K562 (cell line): ENCODE data around the gene BRINP2. TPM values are rescaled to one million over a fixed set of nuclear protein-coding genes. Genes with fewer than 3 reads are reported as not detected.

ENCODE experiments used
- ATAC-seq: fragments of 200-7000 bp; cut with Tn5 transposase; 3 replicates; pipeline ENCODE4 v1.9.1; 2020; ENCODE audit warnings: moderate library complexity
- BruUV-seq: library from RNA; stranded (reverse); fragments of 400-500 nt; replicated peaks from 2 replicates; lab custom pipeline; 2021; lab: Mats Ljungman, UMichigan
- CTCF ChIA-PET: fragments of 300-600 bp; formaldehyde crosslinking; extraction: SDS; loops from one replicate; lab custom pipeline; 2021; ENCODE audit warnings: low intra/inter-chr PET ratio; lab: Yijun Ruan, JAX
- POLR2A ChIA-PET: fragments of 300-600, 350-650 bp; sonication (Branson Sonifier 250); formaldehyde crosslinking; extraction: SDS; loops from one replicate; lab custom pipeline; 2021; ENCODE audit warnings: antibody characterized with exemption, inconsistent platforms; lab: Yijun Ruan, JAX
- DNase-seq, 4 experiments: peaks; one replicate each; pipeline versions ENCODE4 v3.0.0 to v3.0.0-alpha.2; 2011 to 2018; ENCODE audit warnings: low spot score in 3 of 4, mixed read lengths in 3 of 4; ENCODE audit errors: extremely low read depth in 1 of 4
- FAIRE-seq: peaks from 2 replicates; lab custom pipeline; 2011; peaks lifted over from hg19 to GRCh38; lab: Jason Lieb, UNC
- H2AFZ ChIP-seq: 2 replicates; pipeline ENCODE4 v1.6.0; 2011; ENCODE audit warnings: low read depth, low read length, control low read depth, inconsistent platforms
- H3K27ac ChIP-seq: fragments of 200-600 bp; 3 replicates; pipeline ENCODE4 v1.8.0; 2011; ENCODE audit warnings: low read depth, mild to moderate bottlenecking, control low read depth, inconsistent platforms, low read length, moderate library complexity, mixed read lengths; ENCODE audit errors: extremely low read depth
- H3K27me3 ChIP-seq, 2 experiments: fragments of 300-600 bp in 1 of 2; 2 replicates in 1 of 2; 3 replicates in 1 of 2; pipeline versions ENCODE4 v1.6.0 to v1.8.0; 2011; ENCODE audit warnings: inconsistent platforms in 2 of 2, low read length in 2 of 2, mild to moderate bottlenecking in 1 of 2, mixed read lengths in 1 of 2, moderate library complexity in 1 of 2; ENCODE audit not compliant: control insufficient read depth in 2 of 2, insufficient read depth in 2 of 2
- H3K36me3 ChIP-seq: fragments of 300-600 bp; 3 replicates; pipeline ENCODE4 v1.8.0; 2011; ENCODE audit warnings: mild to moderate bottlenecking, low read length, inconsistent platforms; ENCODE audit not compliant: control insufficient read depth, insufficient read depth
- H3K4me1 ChIP-seq, 2 experiments: fragments of 200-600 bp in 1 of 2; replicated peaks in 1 of 2; 2 replicates in 1 of 2; 3 replicates in 1 of 2; pipeline versions ENCODE4 v1.5.1 to v1.8.0; 2011; ENCODE audit warnings: inconsistent platforms in 2 of 2, low read length in 2 of 2, mild to moderate bottlenecking in 1 of 2, mixed read lengths in 1 of 2, moderate library complexity in 1 of 2; ENCODE audit not compliant: control insufficient read depth in 2 of 2, insufficient read depth in 2 of 2
- H3K4me2 ChIP-seq: 2 replicates; pipeline ENCODE4 v1.6.1; 2011; ENCODE audit warnings: low read length, control low read depth, inconsistent platforms, mixed read lengths; ENCODE audit not compliant: insufficient read depth
- H3K4me3 ChIP-seq: fragments of 200-600 bp; sonication (generic), shearing (Covaris generic); 2 replicates; pipeline ENCODE4 v1.5.1; 2016; ENCODE audit warnings: control low read depth, inconsistent platforms
- H3K79me2 ChIP-seq: fragments of 200-600 bp; 3 replicates; pipeline ENCODE4 v1.8.0; 2011; ENCODE audit warnings: low read length, inconsistent platforms; ENCODE audit not compliant: control insufficient read depth, insufficient read depth
- H3K9ac ChIP-seq, 2 experiments: 2 replicates each; pipeline versions ENCODE4 v1.6.0 to v1.6.1; 2011; ENCODE audit warnings: low read depth in 2 of 2, low read length in 2 of 2, control low read depth in 1 of 2, inconsistent platforms in 1 of 2, mild to moderate bottlenecking in 1 of 2, mixed read lengths in 1 of 2; ENCODE audit not compliant: insufficient read depth in 1 of 2
- H3K9me1 ChIP-seq: one replicate; pipeline ENCODE4 v1.6.0; 2011; ENCODE audit warnings: inconsistent platforms, mild to moderate bottlenecking, low read length, moderate library complexity; ENCODE audit not compliant: control insufficient read depth, insufficient read depth
- H3K9me3 ChIP-seq: replicated peaks from 2 replicates; pipeline ENCODE4 v1.5.1; 2011; ENCODE audit warnings: low read depth, low read length, inconsistent platforms; ENCODE audit not compliant: control insufficient read depth, insufficient read depth
- H4K20me1 ChIP-seq: replicated peaks from 2 replicates; pipeline ENCODE4 v1.6.1; 2011; ENCODE audit warnings: low read length, inconsistent platforms, mixed read lengths; ENCODE audit not compliant: control insufficient read depth, insufficient read depth
- EP300 ChIP-seq: IDR thresholded peaks from 2 replicates; pipeline ENCODE4 v1.6.1; 2012; ENCODE audit warnings: low read length, improper control_type of control experiment
- JUN ChIP-seq, 2 experiments: sonication (generic) in 1 of 2; formaldehyde crosslinking in 1 of 2; IDR thresholded peaks; 2 replicates each; pipeline versions ENCODE4 v1.6.1 to v1.8.0; 2012 to 2022; ENCODE audit warnings: borderline replicate concordance in 2 of 2, mild to moderate bottlenecking in 2 of 2, improper control_type of control experiment in 1 of 2, low read depth in 1 of 2, low read length in 1 of 2, missing genetic modification reagents in 1 of 2
- NR1H2 ChIP-seq: sonication (generic); formaldehyde crosslinking; IDR thresholded peaks from 2 replicates; pipeline ENCODE4 v1.4.0; 2020; ENCODE audit warnings: mild to moderate bottlenecking, missing genetic modification reagents
- RCOR1 ChIP-seq, 2 experiments: IDR thresholded peaks; 2 replicates each; pipeline ENCODE4 v1.6.1; 2012; ENCODE audit warnings: low read depth in 2 of 2, low read length in 2 of 2, borderline replicate concordance in 1 of 2, improper control_type of control experiment in 1 of 2
- SNRNP70 ChIP-seq: fragments of 200-400 bp; formaldehyde crosslinking; optimal IDR thresholded peaks from 2 replicates; pipeline ENCODE3; 2017; ENCODE audit warnings: low read depth, low read length
- TEAD1 ChIP-seq, 2 experiments: fragments of 450-650 bp in 1 of 2; sonication (generic) in 1 of 2; formaldehyde crosslinking; IDR thresholded peaks; 2 replicates each; pipeline versions ENCODE4 v1.4.0 to v1.8.0; 2020 to 2022; ENCODE audit warnings: mild to moderate bottlenecking in 2 of 2, missing genetic modification reagents in 1 of 2
- WGBS: fragments of 100-300 bp; shearing (Covaris generic); methylation state at CpG from one replicate; pipeline ENCODE4 v1.1.6; 2016; ENCODE audit warnings: low coverage, mixed read lengths; ENCODE audit not compliant: insufficient coverage; ENCODE audit errors: missing lambda C conversion rate; 5-methylcytosine and 5-hydroxymethylcytosine counted together
- in situ Hi-C: fragments of 300-500 bp; cut with MboI; formaldehyde crosslinking; loops from 4 replicates; pipeline ENCODE4 v1.15.0; 2018; ENCODE audit warnings: inconsistent platforms, mixed read lengths
- intact Hi-C: fragments of 100-400 bp; cut with micrococcal nuclease; formaldehyde crosslinking; loops from 2 replicates; pipeline ENCODE4 v1.14.2; 2022
- polyA plus RNA-seq, 8 experiments: library from polyadenylated mRNA; depleted of rRNA in 4 of 8; stranded (reverse) in 5 of 8; unstranded in 3 of 8; fragments of >200 nt; fragmentation: Nextera tagmentation in 2 of 8; fragmentation: Illumina TruSeq in 1 of 8; extraction: Ambion mirVana in 2 of 8; extraction: Trizol in 1 of 8; gene quantifications; 2 replicates each; pipeline versions ENCODE4 v1.2.1 to v1.2.3, GENCODE V29; 2011 to 2014; ENCODE audit warnings: inconsistent platforms in 1 of 8, missing spikeins in 1 of 8
- total RNA-seq, 7 experiments: library from RNA; depleted of rRNA in 6 of 7; stranded (reverse); fragments of >200 nt in 6 of 7; fragmentation: Illumina TruSeq in 2 of 7; extraction: Trizol in 2 of 7; gene quantifications; 2 replicates each; pipeline versions ENCODE4 v1.2.1 to v1.2.3, GENCODE V29; 2011 to 2021; ENCODE audit warnings: low replicate concordance in 1 of 7

The BRINP2 gene
- total and polyA plus RNA-seq, 9 of the 15 experiments (the other 6 are each of a cell fraction or from before 2014, with no cell fraction given), result not detected

DNA sequence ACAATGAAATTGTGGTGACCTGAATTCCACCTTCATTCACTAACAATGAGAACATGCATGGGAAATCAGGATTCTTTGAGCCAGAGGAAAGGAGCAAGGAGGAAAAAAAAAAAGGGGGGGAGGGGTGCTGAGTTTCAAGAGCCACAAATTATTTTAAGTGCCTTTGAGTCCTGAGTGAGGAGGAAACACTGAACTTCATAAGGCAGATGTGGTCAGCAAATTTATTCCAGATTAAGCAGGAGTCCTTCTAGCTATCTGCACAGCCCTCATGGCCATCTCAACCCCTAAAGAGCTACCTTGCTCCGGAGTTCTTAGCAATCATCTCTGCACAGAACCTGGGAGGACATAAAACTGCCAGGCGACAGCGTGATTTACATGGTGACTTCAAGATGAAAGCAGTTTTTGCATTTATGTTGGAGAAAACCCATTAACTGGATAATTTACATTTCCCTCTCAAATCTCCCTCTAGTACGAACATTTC lies 27.9 kb upstream of the BRINP2 start:
- POLR2A ChIA-PET, result no interaction called here
- H3K4me2 ChIP-seq, result no peak overlapping the region
- no peaks in the 10 kb centered on the region for H3K79me2 ChIP-seq
- no peaks in the 10 kb centered on the region for H4K20me1 ChIP-seq
- no peaks in the 10 kb centered on the region for H3K9me3 ChIP-seq
- ATAC-seq (no peak), DNase-seq (no peak), FAIRE-seq (no peak)
- H3K9me1 ChIP-seq, result no peaks in the 10 kb centered on the region
- CTCF ChIA-PET, result no interaction called here
- no peak overlapping the region for H3K27ac ChIP-seq
- in situ Hi-C loops (no loop called here), intact Hi-C loops (no loop called here)
- H2AFZ ChIP-seq, result no peak overlapping the region
- BruUV-seq, result no TSS peak
- WGBS, result 0% methylated on average over 4 of the region's 4 CpGs
- H3K36me3 ChIP-seq, result no peaks in the 10 kb centered on the region
- H3K4me3 ChIP-seq, result no peak overlapping the region
- H3K4me1 ChIP-seq, result no peaks in the 10 kb centered on the region
- no peak for TF ChIP-seq RCOR1 (IDR thresholded peaks at IDR 0.05; ENCODE audit: borderline replicate concordance in 1 of 2, low read depth in 2 of 2, low read length in 2 of 2)
- no peak for TF ChIP-seq JUN (IDR thresholded peaks at IDR 0.05; ENCODE audit: borderline replicate concordance, low read depth, low read length)
- TF ChIP-seq JUN (CRISPR knock-in tag; IDR thresholded peaks at IDR 0.05; ENCODE audit: borderline replicate concordance), result no peak
- no peak for TF ChIP-seq SNRNP70
- TF ChIP-seq TEAD1 (CRISPR knock-in tag; IDR thresholded peaks at IDR 0.05), result no peak
- TF ChIP-seq EP300, result no peak
- TF ChIP-seq NR1H2 (CRISPR knock-in tag), result no peak
- TF ChIP-seq, all 486 proteins: peak for 0
- Histone ChIP-seq H3K9ac (no peak overlapping the region), H3K27me3 (no peaks in the 10 kb centered on the region; a peak in 1 of 5 replicates)
